Pancreas (tissue), 10 donors: ENCODE measurements around the gene FHIP1B. TPM values are rescaled to one million over a fixed set of nuclear protein-coding genes. Genes with fewer than 3 reads are reported as not detected.

Source experiments
- ATAC-seq, 4 donors: fragments of 200-7000 bp; cut with Tn5 transposase; one replicate each; pipeline versions ENCODE4 v1.8.0 to v1.9.1; 2020; ENCODE audit warnings: mild to moderate bottlenecking in 4 of 4, moderate library complexity in 4 of 4
- DNase-seq, 6 donors: peaks; one replicate each; pipeline ENCODE4 v3.0.0-alpha.2; 2020
- FAIRE-seq: peaks from 2 replicates; lab custom pipeline; 2012; peaks lifted over from hg19 to GRCh38; lab: Jason Lieb, UNC
- H3K27ac ChIP-seq, 4 donors: fragments of 200-600 bp; sonication (generic); 1 replicate in 3 of 4; 2 replicates in 1 of 4; pipeline versions ENCODE4 v1.5.0 to v1.8.0; 2020
- H3K27me3 ChIP-seq, 4 donors: fragments of 200-600 bp; one replicate each; pipeline ENCODE4 v1.8.0; 2021
- H3K36me3 ChIP-seq, 3 donors: fragments of 200-600 bp; sonication (generic) in 1 of 3; one replicate each; pipeline versions ENCODE4 v1.5.0 to v1.8.0; 2020 to 2021
- H3K4me1 ChIP-seq, 3 donors: fragments of 200-600 bp; one replicate each; pipeline ENCODE4 v1.8.0; 2021
- H3K4me3 ChIP-seq, 4 donors: fragments of 200-600 bp; sonication (generic) in 2 of 4; one replicate each; pipeline versions ENCODE4 v1.5.0 to v1.8.0; 2020 to 2021
- H3K9me3 ChIP-seq, 4 donors: fragments of 200-600 bp; one replicate each; pipeline ENCODE4 v1.8.0; 2021
- CTCF ChIP-seq, 4 donors: fragments of 200-600 bp; sonication (generic) in 3 of 4; IDR thresholded peaks; one replicate each; pipeline versions ENCODE4 v1.5.0 to v1.8.0; 2021; ENCODE audit warnings: antibody characterized with exemption in 4 of 4
- WGBS, 2 donors: extraction: QIAGEN DNeasy Blood & Tissue Kit; methylation state at CpG; one replicate each; pipeline ENCODE4 v1.1.7; 2013; 5-methylcytosine and 5-hydroxymethylcytosine counted together
- intact Hi-C, 3 donors: fragments of 100-400 bp; cut with DNase I; formaldehyde crosslinking; loops; one replicate each; pipeline versions ENCODE4 v1.11.1 to v1.14.2; 2022
- polyA plus RNA-seq, 2 donors: library from polyadenylated mRNA; stranded (reverse); fragments of 200-250 nt; gene quantifications; one replicate each; pipeline ENCODE4 v1.2.3, GENCODE V29; 2013
- total RNA-seq, 6 donors: library from RNA; stranded (reverse); fragmentation: NEBNext Ultra II Directional in 4 of 6; extraction: Animal tissue kit (Norgen Biotek cat#: 25700) in 4 of 6; gene quantifications; one replicate each; pipeline versions ENCODE4 v1.2.1 to v1.2.4, GENCODE V29; 2021 to 2023
- donor health status: healthy with polysubstance abuse.
- donor health status: DM: no; HTN: no; CAD: no; lungs with moderate emphysema.
- donor health status: DM: no; HTN: no; CAD: no.
- donor health status: control.
- donor health status: control.
- donor health status: Bipolar disorder and iron deficiency.
- donor health status: DM: yes; HTN: yes; CAD: no.
- donor health status: DM: no; HTN: no; CAD: no.
- donor health status: DM: no; HTN: no; CAD: no.
- donor health status: DM: yes; HTN: yes; CAD: no.

The FHIP1B gene
- total and polyA plus RNA-seq, 8 donors: 13.0 to 82.9 (median 19.6) TPM

GRCh38 chr11:6270584-6271246, 36.3 kb upstream of the FHIP1B start:
- no peaks in the 10 kb centered on the region for H3K27me3 ChIP-seq
- DNase-seq (peak in 2 of 6 donors; percentile 31 to 62), ATAC-seq (no peak), FAIRE-seq (no peak)
- TF ChIP-seq CTCF (IDR thresholded peaks at IDR 0.05): no peak
- no peak overlapping the region for H3K4me3 ChIP-seq
- no peak overlapping the region for H3K27ac ChIP-seq
- H3K36me3 ChIP-seq: peaks cover 0 to 9% (median 0%) of the 10 kb centered on the region in 3 donors
- H3K9me3 ChIP-seq: no peaks in the 10 kb centered on the region
- intact Hi-C loops: no loop called here
- WGBS, 2 donors: 93 to 94% methylated on average over 41 of the region's 41 CpGs
- H3K4me1 ChIP-seq: no peaks in the 10 kb centered on the region

GRCh38 chr11:6269994-6270393, 35.6 kb upstream of the FHIP1B start:
- H3K27ac ChIP-seq: no peak overlapping the region
- no peaks in the 10 kb centered on the region for H3K27me3 ChIP-seq
- DNase-seq (peak in 1 of 6 donors; percentile 68), FAIRE-seq (no peak), ATAC-seq (peak in 1 of 4 donors; percentile 46)
- H3K9me3 ChIP-seq: no peaks in the 10 kb centered on the region
- peaks cover 0 to 9% (median 0%) of the 10 kb centered on the region in 3 donors for H3K36me3 ChIP-seq
- 85 to 86% methylated on average over 24 of the region's 24 CpGs for whole genome bisulfite sequencing, 2 donors
- no peaks in the 10 kb centered on the region for H3K4me1 ChIP-seq
- intact Hi-C loops: no loop called here
- no peak for TF ChIP-seq CTCF (IDR thresholded peaks at IDR 0.05)
- no peak overlapping the region for H3K4me3 ChIP-seq

- intact Hi-C loops: no loop called here
- Histone ChIP-seq H3K27ac (no peak overlapping the region), H3K27me3 (no peaks in the 10 kb centered on the region), H3K9me3 (no peaks in the 10 kb centered on the region), H3K4me1 (no peaks in the 10 kb centered on the region), H3K4me3 (no peak overlapping the region), H3K36me3 (peaks cover 0 to 9% (median 0%) of the 10 kb centered on the region in 3 donors)
- WGBS, 2 donors: 64 to 85% methylated on average over 1 of the region's 1 CpG
- DNase-seq: no peak
- FAIRE-seq: no peak
- no peak for ATAC-seq
- TF ChIP-seq CTCF (IDR thresholded peaks at IDR 0.05): no peak
Measured at GRCh38 chr11:6268820-6269219, 34.4 kb upstream of the FHIP1B start.

- FAIRE-seq: no peak
- intact Hi-C loops: no loop called here
- WGBS, 2 donors: 93 to 97% methylated on average over 1 of the region's 1 CpG
- no peaks in the 10 kb centered on the region for H3K27me3 ChIP-seq
- no peak overlapping the region for H3K4me3 ChIP-seq
- H3K9me3 ChIP-seq: no peaks in the 10 kb centered on the region
- peaks cover 0 to 3% (median 0%) of the 10 kb centered on the region in 3 donors for H3K4me1 ChIP-seq
- DNase-seq: no peak
- TF ChIP-seq CTCF (IDR thresholded peaks at IDR 0.05): no peak
- H3K27ac ChIP-seq: no peak overlapping the region
- no peak for ATAC-seq
- H3K36me3 ChIP-seq: no peaks in the 10 kb centered on the region
Measured at GRCh38 chr11:6263662-6264061, 29.2 kb upstream of the FHIP1B start.

GRCh38 chr11:6260207-6260726, 25.8 kb upstream of the FHIP1B start:
- 26 to 34% methylated on average over 5 of the region's 5 CpGs for whole genome bisulfite sequencing, 2 donors
- no peak for DNase-seq
- no peak for FAIRE-seq
- Histone ChIP-seq H3K4me1 (peaks cover 0 to 5% (median 0%) of the 10 kb centered on the region in 3 donors), H3K27ac (peak overlapping the region in 1 of 4 donors; percentile 5), H3K9me3 (no peaks in the 10 kb centered on the region), H3K27me3 (no peaks in the 10 kb centered on the region), H3K4me3 (peak overlapping the region in 2 of 4 donors; percentile 56 to 63), H3K36me3 (no peaks in the 10 kb centered on the region)
- intact Hi-C loops: no loop called here
- TF ChIP-seq CTCF (IDR thresholded peaks at IDR 0.05): no peak
- peak in 3 of 4 donors; percentile 5 to 21 (median 18) for ATAC-seq
